ENCODE data around the gene TTYH1.

DNA sequence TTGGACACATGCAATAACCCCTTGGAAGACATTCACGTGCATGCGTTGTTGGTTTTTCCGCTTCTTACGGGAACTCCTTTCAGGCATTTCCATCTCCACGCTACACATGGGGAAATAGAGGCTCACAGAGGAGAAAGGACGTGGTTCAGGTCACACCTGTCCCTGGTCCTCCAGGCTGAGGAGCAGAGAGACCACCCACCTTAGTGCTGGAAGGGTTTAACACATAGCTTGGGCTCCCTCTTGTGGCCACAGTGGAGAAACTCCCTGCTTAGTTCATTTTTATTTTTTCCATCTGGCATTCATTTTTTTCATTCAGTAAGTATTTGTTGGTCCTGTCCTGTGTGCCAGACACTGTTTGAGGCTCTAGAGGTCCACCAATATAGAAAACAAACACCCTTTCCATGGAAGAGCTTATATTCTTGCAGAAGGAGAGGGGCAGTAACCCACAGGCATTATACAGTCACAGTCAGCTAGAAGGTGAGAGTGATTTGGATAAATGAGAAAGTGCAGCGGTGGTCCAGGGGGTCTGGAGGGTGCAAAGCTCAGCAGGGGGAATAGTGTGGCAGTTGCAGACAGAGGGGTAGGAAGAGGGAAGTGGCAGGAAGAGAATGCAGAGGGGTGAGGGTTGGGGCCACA, 24.2 kb upstream of the TTYH1 start:
- no peak for TF ChIP-seq POLR2A (IDR thresholded peaks at IDR 0.05; ENCODE audit: low read depth, low read length)
- TF ChIP-seq, protein P1, sequence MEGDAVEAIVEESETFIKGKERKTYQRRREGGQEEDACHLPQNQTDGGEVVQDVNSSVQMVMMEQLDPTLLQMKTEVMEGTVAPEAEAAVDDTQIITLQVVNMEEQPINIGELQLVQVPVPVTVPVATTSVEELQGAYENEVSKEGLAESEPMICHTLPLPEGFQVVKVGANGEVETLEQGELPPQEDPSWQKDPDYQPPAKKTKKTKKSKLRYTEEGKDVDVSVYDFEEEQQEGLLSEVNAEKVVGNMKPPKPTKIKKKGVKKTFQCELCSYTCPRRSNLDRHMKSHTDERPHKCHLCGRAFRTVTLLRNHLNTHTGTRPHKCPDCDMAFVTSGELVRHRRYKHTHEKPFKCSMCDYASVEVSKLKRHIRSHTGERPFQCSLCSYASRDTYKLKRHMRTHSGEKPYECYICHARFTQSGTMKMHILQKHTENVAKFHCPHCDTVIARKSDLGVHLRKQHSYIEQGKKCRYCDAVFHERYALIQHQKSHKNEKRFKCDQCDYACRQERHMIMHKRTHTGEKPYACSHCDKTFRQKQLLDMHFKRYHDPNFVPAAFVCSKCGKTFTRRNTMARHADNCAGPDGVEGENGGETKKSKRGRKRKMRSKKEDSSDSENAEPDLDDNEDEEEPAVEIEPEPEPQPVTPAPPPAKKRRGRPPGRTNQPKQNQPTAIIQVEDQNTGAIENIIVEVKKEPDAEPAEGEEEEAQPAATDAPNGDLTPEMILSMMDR (IDR thresholded peaks at IDR 0.05; ENCODE audit: extremely low read depth in 1 of 2, insufficient read depth in 1 of 2, low read depth in 1 of 2, low read length in 2 of 2), result peak; percentile 58 to 69
- TF ChIP-seq POLR2AphosphoS5 (IDR thresholded peaks at IDR 0.05; ENCODE audit: insufficient read depth, low read depth, low read length), result no peak
- no peak for TF ChIP-seq FOS (IDR thresholded peaks at IDR 0.05; ENCODE audit: borderline replicate concordance, insufficient read depth, low read length)
- no peak for TF ChIP-seq GATA2 (IDR thresholded peaks at IDR 0.05; ENCODE audit: insufficient read depth, insufficient read length, low read depth, low read length)
- TF ChIP-seq EZH2 (IDR thresholded peaks at IDR 0.05; ENCODE audit: borderline replicate concordance, low read depth, low read length, severe bottlenecking), result no peak
